Stimulated activated CD8-positive, alpha-beta memory T cell treated with anti-CD3 and anti-CD28 coated beads, Interleukin-12 subunit alpha, Interleukin-12 subunit beta, amount 100 ng/mL, for 24 hours (primary cell): ENCODE results near the gene SFTPA2.
"Not testable (repeated sequence)": the region's sequence is repeated elsewhere in the genome, so short reads cannot be mapped to it uniquely, and the experiment has no call there.

Experiments
- DNase-seq: peaks from one replicate; pipeline ENCODE4 v3.0.0-alpha.2; 2020; ENCODE audit errors: extremely low read depth

Gene SFTPA2

DNA sequence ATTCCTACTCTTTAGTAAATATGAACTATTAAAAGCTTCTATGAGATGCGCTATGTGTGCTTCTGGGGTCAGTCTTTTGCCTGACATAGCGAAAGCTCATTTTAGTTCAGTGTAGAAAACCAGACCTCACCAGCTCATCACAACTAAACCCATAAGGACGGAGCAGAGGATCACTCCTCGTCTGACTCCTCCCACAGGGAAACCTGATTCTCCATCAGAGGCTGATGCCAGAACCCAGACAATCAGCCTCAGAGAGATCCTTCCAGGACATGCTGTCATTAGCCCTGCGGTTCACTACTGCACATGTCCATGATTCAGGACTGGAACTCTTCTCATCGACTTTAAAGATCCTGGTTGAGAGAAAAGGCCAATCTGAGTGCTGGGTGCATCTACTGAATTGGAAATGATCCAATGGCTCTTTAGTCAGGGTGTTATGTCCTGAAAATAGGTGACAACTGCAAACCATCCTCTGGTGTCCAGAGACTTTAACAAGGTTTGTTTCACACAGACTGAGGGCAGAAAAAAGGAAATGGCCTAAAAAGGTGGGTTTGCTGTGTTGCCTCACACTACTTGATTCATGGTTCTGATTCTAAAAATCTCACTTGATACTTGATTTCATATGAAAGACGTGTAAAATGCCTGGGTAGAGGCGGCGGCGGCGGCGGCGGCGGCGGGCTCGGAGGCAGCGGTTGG, 48.2 kb downstream of the SFTPA2 start, which contains the start of gene EIF5AL1:
TSS of gene EIF5AL1 (plus strand) at position 643 of the 693 bp plus-strand sequence. CDS start 117 bp downstream, outside the sequence.
- DNase-seq = not testable (repeated sequence)

- DNase-seq = not testable (repeated sequence)
These were observed 50.2 kb downstream of the SFTPA2 start for GRCh38 chr10:79509934-79510508.

DNA sequence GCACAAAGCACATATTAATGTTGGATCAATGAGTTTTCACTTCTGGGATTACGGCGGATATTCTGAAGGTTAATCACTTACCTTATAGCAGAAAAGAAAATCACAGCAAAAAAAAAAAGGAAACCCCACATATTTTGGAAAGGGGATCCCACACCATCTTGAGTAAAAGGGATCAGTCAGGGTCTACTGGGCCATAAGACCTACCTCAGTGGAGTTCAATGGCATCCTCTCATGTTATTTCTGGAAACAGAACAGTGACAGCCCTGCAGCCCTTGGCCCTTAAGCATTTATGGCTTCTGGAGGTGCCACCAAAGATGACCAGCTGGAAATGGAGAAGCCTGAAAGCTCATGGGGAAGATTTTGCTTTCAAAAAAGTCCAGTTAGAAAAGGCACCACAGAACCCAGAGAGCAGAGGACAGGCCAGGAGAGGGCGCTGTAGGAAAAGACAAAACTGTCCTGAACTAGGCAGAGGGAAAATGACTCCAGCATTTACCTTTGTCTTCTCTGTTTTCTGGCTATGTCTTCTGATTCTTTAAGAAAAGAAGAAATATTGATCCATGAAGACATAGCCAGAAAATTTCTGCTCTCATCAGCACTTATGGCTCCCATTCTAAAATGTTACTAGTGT, 50.8 kb downstream of the SFTPA2 start:
- not testable (repeated sequence) for DNase-seq

- not testable (repeated sequence) for DNase-seq
These were observed 52.0 kb downstream of the SFTPA2 start for GRCh38 chr10:79508245-79508644.

DNA sequence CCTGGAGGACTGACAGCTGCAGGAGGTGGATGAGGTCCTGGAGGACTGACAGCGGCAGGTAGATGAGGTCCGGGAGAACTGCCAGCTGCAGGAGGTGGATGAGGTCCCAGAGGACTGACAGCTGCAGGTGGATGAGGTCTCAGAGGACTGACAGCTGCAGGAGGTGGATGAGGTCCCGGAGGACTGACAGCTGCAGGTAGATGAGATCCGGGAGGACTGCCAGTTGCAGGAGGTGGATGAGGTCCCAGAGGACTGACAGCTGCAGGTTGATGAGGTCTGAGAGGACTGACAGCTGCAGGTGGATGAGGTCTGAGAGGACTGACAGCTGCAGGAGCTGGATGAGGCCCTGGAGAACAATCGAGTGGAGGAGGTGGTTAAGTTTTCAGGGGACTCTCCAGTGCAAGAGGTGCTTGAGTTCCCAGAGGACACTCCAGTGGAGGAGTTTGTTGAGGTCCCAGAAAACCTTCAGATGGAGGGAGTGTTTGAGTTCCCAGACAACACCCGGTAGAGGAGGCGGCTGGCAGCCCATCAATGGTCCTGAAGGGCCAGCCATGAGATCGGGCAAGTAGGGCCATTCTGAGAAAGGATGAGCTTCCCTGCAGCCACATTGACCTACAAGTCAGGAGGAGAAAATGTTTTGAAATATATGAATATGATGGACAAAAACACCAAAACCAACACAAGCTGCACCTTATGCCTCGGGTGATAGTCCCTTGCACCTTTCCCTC, 52.6 kb downstream of the SFTPA2 start:
- no peak for DNase-seq
